HepG2 (cell line): Measurements from ENCODE around the gene TULP4. TPM values are rescaled to one million over a fixed set of nuclear protein-coding genes. Genes with fewer than 3 reads are reported as not detected.

ENCODE experiments used
- ATAC-seq: fragments of 200-7000 bp; cut with Tn5 transposase; 3 replicates; pipeline ENCODE4 v1.9.1; 2020; ENCODE audit warnings: mild to moderate bottlenecking, moderate library complexity
- BruUV-seq: library from RNA; stranded (reverse); fragments of 400-500 nt; replicated peaks from 2 replicates; lab custom pipeline; 2021; lab: Mats Ljungman, UMichigan
- CTCF ChIA-PET: fragments of 300-600 bp; formaldehyde crosslinking; extraction: SDS; loops from one replicate; lab custom pipeline; 2021; ENCODE audit warnings: low total read pairs, inconsistent platforms, low intra/inter-chr PET ratio; lab: Yijun Ruan, JAX
- POLR2A ChIA-PET: fragments of 350-600 bp; sonication (Branson Sonifier 250); formaldehyde crosslinking; loops from one replicate; lab custom pipeline; 2020; ENCODE audit warnings: antibody characterized with exemption, inconsistent platforms; lab: Yijun Ruan, JAX
- DNase-seq: peaks from one replicate; pipeline ENCODE4 v3.0.0-alpha.2; 2015; ENCODE audit warnings: low spot score
- FAIRE-seq: peaks from 3 replicates; lab custom pipeline; 2011; peaks lifted over from hg19 to GRCh38; lab: Jason Lieb, UNC
- H2AFZ ChIP-seq: one replicate; pipeline ENCODE4 v1.6.1; 2011; ENCODE audit warnings: low read length, inconsistent platforms
- H3K27ac ChIP-seq: fragments of 300-600 bp; 3 replicates; pipeline ENCODE4 v1.8.0; 2011; ENCODE audit warnings: mixed run types, mild to moderate bottlenecking, mixed read lengths, low read length, inconsistent platforms; ENCODE audit not compliant: insufficient read depth; ENCODE audit errors: extremely low read length
- H3K27me3 ChIP-seq, 2 experiments: fragments of 200-600 bp in 1 of 2; 2 replicates in 1 of 2; 3 replicates in 1 of 2; pipeline versions ENCODE4 v1.6.0 to v1.8.0; 2011; ENCODE audit warnings: low read length in 2 of 2, mild to moderate bottlenecking in 2 of 2, moderate library complexity in 2 of 2, inconsistent platforms in 1 of 2; ENCODE audit not compliant: insufficient read depth in 2 of 2, control insufficient read depth in 1 of 2
- H3K36me3 ChIP-seq, 2 experiments: fragments of 200-600 bp in 1 of 2; replicated peaks in 1 of 2; 2 replicates in 1 of 2; 3 replicates in 1 of 2; pipeline versions ENCODE4 v1.5.1 to v1.8.0; 2011; ENCODE audit warnings: low read length in 2 of 2, inconsistent platforms in 1 of 2; ENCODE audit not compliant: insufficient read depth in 2 of 2, control insufficient read depth in 1 of 2
- H3K4me1 ChIP-seq: 2 replicates; pipeline ENCODE4 v1.5.1; 2012; ENCODE audit warnings: low read length, inconsistent platforms; ENCODE audit not compliant: insufficient read depth
- H3K4me2 ChIP-seq: 2 replicates; pipeline ENCODE4 v1.6.0; 2011; ENCODE audit warnings: low read depth, low read length, inconsistent platforms
- H3K4me3 ChIP-seq, 3 experiments: fragments of 200-600 bp in 1 of 3; sonication (generic), shearing (Covaris generic) in 1 of 3; replicated peaks in 1 of 3; 2 replicates each; pipeline ENCODE4 v1.5.1; 2011 to 2016; ENCODE audit warnings: low read length in 3 of 3, inconsistent platforms in 2 of 3, low read depth in 2 of 3, mild to moderate bottlenecking in 2 of 3, control low read depth in 1 of 3, mixed read lengths in 1 of 3; ENCODE audit not compliant: insufficient read depth in 1 of 3
- H3K79me2 ChIP-seq: one replicate; pipeline ENCODE4 v1.6.1; 2011; ENCODE audit warnings: low read length, inconsistent platforms; ENCODE audit not compliant: insufficient read depth
- H3K9ac ChIP-seq: 2 replicates; pipeline ENCODE4 v1.6.0; 2011; ENCODE audit warnings: mild to moderate bottlenecking, low read depth, low read length, inconsistent platforms; ENCODE audit not compliant: insufficient read depth
- H3K9me3 ChIP-seq: 2 replicates; pipeline ENCODE4 v1.5.1; 2012; ENCODE audit warnings: mild to moderate bottlenecking, low read length
- H4K20me1 ChIP-seq: 2 replicates; pipeline ENCODE4 v1.6.0; 2011; ENCODE audit warnings: inconsistent platforms, mild to moderate bottlenecking, low read length, moderate library complexity; ENCODE audit not compliant: insufficient read depth
- ARID4A ChIP-seq: sonication (generic); formaldehyde crosslinking; IDR thresholded peaks from 2 replicates; pipeline ENCODE4 v1.5.0; 2020; ENCODE audit warnings: mild to moderate bottlenecking, missing genetic modification reagents, borderline replicate concordance
- DNMT1 ChIP-seq: sonication (generic); formaldehyde crosslinking; IDR thresholded peaks from 2 replicates; pipeline ENCODE4 v1.5.1; 2020; ENCODE audit warnings: mild to moderate bottlenecking, missing genetic modification reagents
- GTF3A ChIP-seq: sonication (generic); formaldehyde crosslinking; conservative IDR thresholded peaks from 2 replicates; pipeline ENCODE4 v1.4.0; 2020; ENCODE audit warnings: mild to moderate bottlenecking, missing genetic modification reagents
- GZF1 ChIP-seq: sonication (generic); formaldehyde crosslinking; IDR thresholded peaks from 2 replicates; pipeline ENCODE4 v1.5.1; 2020; ENCODE audit warnings: mild to moderate bottlenecking, missing genetic modification reagents
- HNRNPK ChIP-seq: fragments of 200-400 bp; formaldehyde crosslinking; IDR thresholded peaks from 2 replicates; pipeline ENCODE4 v1.6.1; 2018; ENCODE audit warnings: low read length, low read depth, moderate library complexity, mild to moderate bottlenecking; ENCODE audit not compliant: poor library complexity, severe bottlenecking
- KLF12 ChIP-seq: sonication (generic); formaldehyde crosslinking; IDR thresholded peaks from 2 replicates; pipeline ENCODE4 v1.4.0; 2020; ENCODE audit warnings: missing genetic modification reagents, borderline replicate concordance
- MBNL3 ChIP-seq: fragments of 250-450 bp; sonication (Bioruptor Pico); conservative IDR thresholded peaks from 2 replicates; pipeline ENCODE4 v1.8.0; 2022; ENCODE audit warnings: mild to moderate bottlenecking, inconsistent platforms
- PAX8 ChIP-seq: sonication (generic); formaldehyde crosslinking; IDR thresholded peaks from 2 replicates; pipeline ENCODE4 v1.8.0; 2022; ENCODE audit warnings: mild to moderate bottlenecking, missing genetic modification reagents, borderline replicate concordance
- SALL1 ChIP-seq: sonication (generic); formaldehyde crosslinking; IDR thresholded peaks from 2 replicates; pipeline ENCODE4 v1.8.0; 2022; ENCODE audit warnings: mild to moderate bottlenecking, missing genetic modification reagents
- SNAI1 ChIP-seq: sonication (generic); formaldehyde crosslinking; IDR thresholded peaks from 2 replicates; pipeline ENCODE4 v1.5.0; 2020; ENCODE audit warnings: mild to moderate bottlenecking, missing genetic modification reagents, borderline replicate concordance
- SNAPC5 ChIP-seq: sonication (generic); formaldehyde crosslinking; IDR thresholded peaks from 2 replicates; pipeline ENCODE4 v1.8.1; 2023; ENCODE audit warnings: mild to moderate bottlenecking, missing genetic modification reagents, borderline replicate concordance
- TMF1 ChIP-seq: sonication (generic); formaldehyde crosslinking; IDR thresholded peaks from 2 replicates; pipeline ENCODE4 v1.8.1; 2022; ENCODE audit warnings: low read depth, missing genetic modification reagents
- ZNF251 ChIP-seq: sonication (generic); formaldehyde crosslinking; IDR thresholded peaks from 2 replicates; pipeline ENCODE4 v1.9.0; 2021; ENCODE audit warnings: mild to moderate bottlenecking, missing genetic modification reagents
- ZNF704 ChIP-seq: sonication (generic); formaldehyde crosslinking; IDR thresholded peaks from 2 replicates; pipeline ENCODE4 v1.8.1; 2023; ENCODE audit warnings: mild to moderate bottlenecking, inconsistent platforms, moderate library complexity, missing genetic modification reagents, borderline replicate concordance
- ZNF777 ChIP-seq: sonication (generic); formaldehyde crosslinking; IDR thresholded peaks from 2 replicates; pipeline ENCODE4 v1.4.0; 2020; ENCODE audit warnings: missing genetic modification reagents
- WGBS: methylation state at CpG from one replicate; pipeline ENCODE4 v1.1.6; 2017; ENCODE audit warnings: low lambda C conversion rate; 5-methylcytosine and 5-hydroxymethylcytosine counted together
- in situ Hi-C: cut with HindIII; loops from 2 replicates; pipeline ENCODE4 v1.10.0; 2017; ENCODE audit warnings: low pct_unique_long_range_greater_than_20kb; ENCODE audit not compliant: extremely low pct_ligation_motif_present
- intact Hi-C: fragments of 100-400 bp; cut with micrococcal nuclease; formaldehyde crosslinking; loops from one replicate; pipeline ENCODE4 v1.10.0; 2022; ENCODE audit not compliant: unreplicated experiment
- polyA plus RNA-seq, 8 experiments: library from polyadenylated mRNA; depleted of rRNA in 3 of 8; stranded (reverse) in 7 of 8; unstranded in 1 of 8; fragments of >200 nt; fragmentation: Illumina TruSeq in 4 of 8; extraction: Trizol in 4 of 8; gene quantifications; 2 replicates each; pipeline versions ENCODE4 v1.2.1 to v1.2.3, GENCODE V29; 2011 to 2016; ENCODE audit warnings: low read depth in 4 of 8, missing spikeins in 1 of 8, mixed read lengths in 1 of 8; ENCODE audit not compliant: insufficient read depth in 1 of 8
- total RNA-seq, 5 experiments: library from RNA; depleted of rRNA; stranded (reverse); fragments of >200 nt; fragmentation: Illumina TruSeq; extraction: Trizol; gene quantifications; 2 replicates each; pipeline ENCODE4 v1.2.3, GENCODE V29; 2016; ENCODE audit warnings: low read depth in 1 of 5

The TULP4 gene
- total and polyA plus RNA-seq, 2 of the 13 experiments (the other 11 are each of a cell fraction or from before 2014, with no cell fraction given), result 21.1 to 122 TPM

GRCh38 chr6:158290659-158291058 is 21.6 kb upstream of the TULP4 start:
- ATAC-seq, result no peak
- H3K9ac ChIP-seq, result no peak overlapping the region
- H3K4me3 ChIP-seq, result no peak overlapping the region
- no peaks in the 10 kb centered on the region for H4K20me1 ChIP-seq
- peaks cover 0 to under 1% of the 10 kb centered on the region in 2 experiments; a peak in 4 of 5 replicates for H3K36me3 ChIP-seq
- ChIA-PET CTCF (no interaction called here), POLR2A (no interaction called here)
- H3K9me3 ChIP-seq, result no peaks in the 10 kb centered on the region
- intact Hi-C loops (no loop called here), in situ Hi-C loops (no loop called here)
- H3K4me1 ChIP-seq, result peaks cover 44% of the 10 kb centered on the region
- H3K27me3 ChIP-seq, result no peaks in the 10 kb centered on the region
- peaks cover 63% of the 10 kb centered on the region for H3K79me2 ChIP-seq
- no peak for FAIRE-seq
- no peak overlapping the region for H3K27ac ChIP-seq
- DNase-seq, result no peak
- BruUV-seq, result no TSS peak
- no peak overlapping the region for H3K4me2 ChIP-seq
- H2AFZ ChIP-seq, result no peak overlapping the region
- WGBS, result 98% methylated on average over 3 of the region's 3 CpGs
- no peak for TF ChIP-seq ZNF704
- TF ChIP-seq HNRNPK, result no peak
- TF ChIP-seq MBNL3 (CRISPR knock-in tag), result no peak
- no peak for TF ChIP-seq ZNF251 (CRISPR knock-in tag)
- TF ChIP-seq SALL1 (CRISPR knock-in tag), result no peak
- no peak for TF ChIP-seq GTF3A (CRISPR knock-in tag)
- TF ChIP-seq SNAI1 (CRISPR knock-in tag), result no peak
- TF ChIP-seq ARID4A (CRISPR knock-in tag), result no peak
- no peak for TF ChIP-seq DNMT1 (CRISPR knock-in tag)
- TF ChIP-seq TMF1 (CRISPR knock-in tag), result no peak
- no peak for TF ChIP-seq GZF1
- no peak for TF ChIP-seq ZNF777 (CRISPR knock-in tag)
- TF ChIP-seq SNAPC5 (CRISPR knock-in tag), result no peak
- TF ChIP-seq KLF12 (CRISPR knock-in tag), result no peak
- TF ChIP-seq PAX8, result no peak
